IPS-15b (cell line): ENCODE data around the gene PKP1.
"Not testable (repeated sequence)": the region's sequence is repeated elsewhere in the genome, so short reads cannot be mapped to it uniquely, and the experiment has no call there.

Experiments used
- H3K27me3 ChIP-seq: one replicate; pipeline ENCODE4 v1.6.1; 2013; ENCODE audit warnings: low read length; ENCODE audit not compliant: control insufficient read depth, insufficient read depth
- H3K36me3 ChIP-seq: one replicate; pipeline ENCODE4 v1.6.1; 2013; ENCODE audit warnings: low read length; ENCODE audit not compliant: control insufficient read depth, insufficient read depth
- H3K4me1 ChIP-seq: one replicate; pipeline ENCODE4 v1.6.1; 2013; ENCODE audit warnings: mild to moderate bottlenecking, low read length; ENCODE audit not compliant: control insufficient read depth, insufficient read depth
- H3K4me3 ChIP-seq: one replicate; pipeline ENCODE4 v1.5.1; 2013; ENCODE audit warnings: low read depth, low read length
- H3K9ac ChIP-seq: one replicate; pipeline ENCODE4 v1.6.1; 2013; ENCODE audit warnings: low read depth, mild to moderate bottlenecking, low read length
- H3K9me3 ChIP-seq: one replicate; pipeline ENCODE4 v1.6.1; 2013; ENCODE audit warnings: mild to moderate bottlenecking, low read length; ENCODE audit not compliant: control insufficient read depth, insufficient read depth

Gene PKP1

DNA sequence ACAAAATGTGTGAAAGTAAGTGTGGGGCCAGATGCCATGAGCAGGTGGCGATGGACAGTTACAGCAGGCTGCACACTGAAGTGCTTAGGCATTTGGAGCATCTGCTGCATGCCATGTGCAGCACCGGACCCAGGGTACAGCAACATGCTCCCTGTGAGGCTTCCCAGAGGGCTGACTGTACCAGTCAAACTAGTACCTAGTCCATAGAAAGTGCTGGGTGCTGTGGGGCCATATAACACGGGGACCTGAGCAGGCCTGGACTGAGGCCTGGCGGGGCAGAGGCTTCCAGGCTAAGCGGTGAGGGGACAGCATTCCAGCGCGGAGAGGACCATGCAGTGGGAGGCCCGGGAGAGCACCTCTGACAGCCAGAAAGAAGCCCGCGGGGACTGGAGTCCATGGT, 29.9 kb upstream of the PKP1 start:
- no peak overlapping the region for H3K4me3 ChIP-seq
- H3K36me3 ChIP-seq: no peaks in the 10 kb centered on the region
- H3K4me1 ChIP-seq: no peaks in the 10 kb centered on the region
- H3K27me3 ChIP-seq: no peaks in the 10 kb centered on the region
- no peaks in the 10 kb centered on the region for H3K9me3 ChIP-seq
- H3K9ac ChIP-seq: no peak overlapping the region

DNA sequence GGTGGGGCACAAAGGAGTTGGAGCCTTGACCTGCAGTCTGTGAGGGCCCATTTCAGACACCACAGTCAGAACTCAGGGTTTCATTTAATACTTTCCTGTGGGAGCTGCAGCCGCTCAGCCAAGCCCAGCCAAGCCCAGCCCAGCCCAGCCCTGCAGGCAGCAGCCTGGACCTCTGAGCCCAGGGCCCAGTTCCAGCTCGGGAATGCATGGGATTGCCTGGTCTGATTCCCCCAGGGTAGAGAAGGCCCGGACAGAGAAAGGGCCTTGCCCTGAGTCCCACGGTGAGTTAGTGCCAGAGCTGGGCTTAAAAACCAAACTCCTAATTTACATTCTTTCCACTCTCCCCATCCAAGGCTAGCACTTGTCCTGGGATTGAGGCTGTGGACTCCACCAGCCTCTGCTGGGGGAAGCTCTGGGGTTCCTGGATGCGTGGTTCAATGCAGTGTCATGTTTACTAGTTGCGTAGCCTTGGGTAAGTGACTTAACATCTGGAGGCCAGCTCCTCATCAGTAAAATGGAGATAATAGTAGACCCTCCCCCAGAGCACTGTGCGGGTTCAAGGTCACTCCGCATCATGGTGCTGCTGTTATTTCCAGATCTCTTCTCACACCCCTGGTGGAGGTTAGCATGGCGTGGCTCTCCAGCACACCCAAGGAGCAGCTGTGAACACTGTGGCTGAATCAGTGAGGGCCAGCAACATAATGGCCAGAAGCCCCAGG, 29.2 kb upstream of the PKP1 start:
- peaks cover under 1% of the 10 kb centered on the region for H3K4me1 ChIP-seq
- H3K4me3 ChIP-seq: no peak overlapping the region
- no peak overlapping the region for H3K9ac ChIP-seq
- no peaks in the 10 kb centered on the region for H3K27me3 ChIP-seq
- H3K9me3 ChIP-seq: no peaks in the 10 kb centered on the region
- H3K36me3 ChIP-seq: no peaks in the 10 kb centered on the region

DNA sequence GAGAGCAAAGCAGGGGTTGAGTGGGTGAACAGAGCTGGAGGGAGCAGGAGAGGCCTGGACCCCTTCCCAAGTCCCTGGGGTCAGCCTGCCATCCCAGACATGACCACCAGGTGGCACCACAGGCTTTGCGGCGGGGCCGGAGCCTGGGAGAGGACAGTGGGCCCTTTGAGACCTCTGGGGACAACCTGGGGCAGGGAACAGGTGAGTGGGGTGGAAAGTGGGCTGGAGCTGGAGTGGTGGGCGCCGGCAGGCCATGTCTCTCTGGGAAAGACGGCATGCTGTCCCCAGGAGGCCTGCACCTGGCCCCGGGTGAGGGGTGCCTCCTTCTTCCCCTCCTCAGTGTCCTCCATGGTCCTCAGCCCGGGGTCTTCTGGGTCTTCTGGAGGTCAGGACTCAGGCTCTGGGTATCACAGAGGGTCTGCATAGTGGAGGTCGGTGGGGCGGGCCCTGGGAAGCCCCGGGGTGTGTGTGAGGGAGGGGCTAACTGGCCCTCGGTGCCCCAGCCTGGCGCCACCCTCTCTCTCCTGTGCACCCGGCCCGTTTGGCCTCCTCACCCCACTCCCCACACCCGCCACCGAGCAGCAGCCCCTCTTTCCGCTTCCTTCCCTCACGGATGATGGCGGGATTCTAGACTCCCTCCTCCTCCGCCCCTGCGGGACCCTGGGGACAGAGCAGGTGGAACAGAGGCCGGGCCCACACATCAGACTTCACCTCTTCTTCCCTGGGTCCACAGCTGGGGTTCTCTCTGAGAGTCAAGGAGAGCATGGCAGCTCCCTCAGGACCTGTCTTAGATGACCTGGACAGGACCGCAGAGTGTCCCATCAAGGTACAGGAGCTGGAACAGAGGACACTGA, 28.5 kb upstream of the PKP1 start:
- Histone ChIP-seq H3K36me3 (no peaks in the 10 kb centered on the region), H3K4me3 (no peak overlapping the region), H3K9me3 (no peaks in the 10 kb centered on the region), H3K4me1 (peaks cover 4% of the 10 kb centered on the region), H3K9ac (no peak overlapping the region), H3K27me3 (no peaks in the 10 kb centered on the region)

DNA sequence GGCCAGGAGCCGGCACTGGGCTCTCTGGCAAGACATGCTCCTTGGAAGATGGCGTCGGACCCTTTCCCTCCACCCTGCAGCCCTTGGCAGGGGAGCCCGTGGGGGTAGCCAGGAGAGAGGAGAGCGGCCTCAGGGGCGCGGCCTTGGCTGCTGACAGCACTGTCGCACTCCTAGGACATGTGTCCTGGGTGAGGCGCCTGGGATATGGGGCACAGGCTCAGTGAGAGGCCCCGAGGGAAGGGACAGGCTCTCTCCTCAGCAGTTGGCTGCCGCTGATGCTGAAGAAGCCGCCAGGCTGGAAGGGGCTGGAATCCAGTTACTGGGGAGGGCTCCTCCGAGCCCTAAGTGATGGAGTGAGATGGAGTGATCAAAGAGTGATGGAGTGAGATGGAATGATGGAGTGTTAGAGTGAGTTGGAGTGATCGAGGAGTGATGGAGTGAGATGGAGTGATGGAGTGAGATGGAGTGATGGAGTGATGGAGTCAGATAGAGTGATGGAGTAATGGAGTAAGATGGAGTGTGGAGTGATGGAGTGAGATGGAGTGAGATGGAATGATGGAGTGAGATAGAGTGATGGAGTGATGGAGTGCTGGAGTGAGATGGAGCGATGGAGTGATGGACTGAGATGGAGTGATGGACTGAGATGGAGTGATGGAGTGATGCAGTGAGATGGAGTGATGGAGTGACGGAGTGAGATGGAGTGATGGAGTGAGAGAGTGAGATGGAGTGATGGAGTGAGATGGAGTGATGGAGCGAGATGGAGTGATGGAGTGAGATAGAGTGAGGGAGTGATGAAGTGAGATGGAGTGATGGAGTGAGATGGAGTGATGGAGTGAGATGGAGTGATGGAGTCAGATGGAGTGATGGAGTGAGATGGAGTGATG, 27.6 kb upstream of the PKP1 start:
- Histone ChIP-seq H3K4me1 (peaks cover 6% of the 10 kb centered on the region), H3K36me3 (no peaks in the 10 kb centered on the region), H3K27me3 (peaks cover 8% of the 10 kb centered on the region), H3K9ac (no peak overlapping the region), H3K4me3 (no peak overlapping the region), H3K9me3 (no peaks in the 10 kb centered on the region)

DNA sequence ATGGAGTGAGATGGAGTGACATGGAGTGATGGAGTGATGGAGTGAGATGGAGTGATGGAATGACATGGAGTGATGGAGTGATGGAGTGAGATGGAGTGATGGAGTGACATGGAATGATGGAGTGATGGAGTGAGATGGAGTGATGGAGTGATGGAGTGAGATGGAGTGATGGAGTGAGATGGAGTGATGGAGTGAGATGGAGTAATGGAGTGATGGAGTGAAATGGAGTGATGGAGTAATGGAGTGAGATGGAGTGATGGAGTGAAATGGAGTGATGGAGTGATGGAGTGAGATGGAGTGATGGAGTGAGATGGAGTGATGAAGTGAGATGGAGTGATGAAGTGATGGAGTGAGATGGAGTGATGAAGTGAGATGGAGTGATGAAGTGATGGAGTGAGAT, 25.2 kb upstream of the PKP1 start:
- H3K9ac ChIP-seq, H3K36me3 ChIP-seq, H3K9me3 ChIP-seq, H3K4me1 ChIP-seq, H3K4me3 ChIP-seq: not testable (repeated sequence)
- peaks cover 22% of the 10 kb centered on the region for H3K27me3 ChIP-seq

DNA sequence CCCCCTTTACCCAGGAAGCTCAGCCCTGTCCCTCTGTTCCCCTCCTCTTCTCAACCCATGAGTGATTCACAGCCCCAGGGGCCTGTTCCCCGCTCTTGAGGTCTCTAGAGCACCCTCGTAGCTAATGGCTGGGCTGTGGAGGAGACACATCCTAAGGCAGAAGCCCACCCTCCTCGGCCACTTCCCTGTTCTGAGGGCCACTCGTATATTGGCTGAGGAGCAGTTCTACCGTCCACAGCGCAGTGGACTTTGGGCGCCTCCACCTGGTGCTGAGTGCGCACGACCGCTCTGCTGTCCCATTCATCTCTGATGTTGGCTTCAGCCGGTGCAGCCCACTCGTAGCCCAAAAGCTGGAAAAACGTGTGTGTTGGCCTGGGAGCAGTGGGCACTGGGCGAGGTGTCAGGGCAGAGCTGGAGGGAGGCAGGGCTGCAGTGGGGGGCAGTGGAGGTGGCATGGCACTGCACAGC, 24.5 kb upstream of the PKP1 start:
- Histone ChIP-seq H3K9ac (no peak overlapping the region), H3K36me3 (no peaks in the 10 kb centered on the region), H3K4me1 (peaks cover 6% of the 10 kb centered on the region), H3K27me3 (peaks cover 22% of the 10 kb centered on the region), H3K9me3 (no peaks in the 10 kb centered on the region), H3K4me3 (no peak overlapping the region)

DNA sequence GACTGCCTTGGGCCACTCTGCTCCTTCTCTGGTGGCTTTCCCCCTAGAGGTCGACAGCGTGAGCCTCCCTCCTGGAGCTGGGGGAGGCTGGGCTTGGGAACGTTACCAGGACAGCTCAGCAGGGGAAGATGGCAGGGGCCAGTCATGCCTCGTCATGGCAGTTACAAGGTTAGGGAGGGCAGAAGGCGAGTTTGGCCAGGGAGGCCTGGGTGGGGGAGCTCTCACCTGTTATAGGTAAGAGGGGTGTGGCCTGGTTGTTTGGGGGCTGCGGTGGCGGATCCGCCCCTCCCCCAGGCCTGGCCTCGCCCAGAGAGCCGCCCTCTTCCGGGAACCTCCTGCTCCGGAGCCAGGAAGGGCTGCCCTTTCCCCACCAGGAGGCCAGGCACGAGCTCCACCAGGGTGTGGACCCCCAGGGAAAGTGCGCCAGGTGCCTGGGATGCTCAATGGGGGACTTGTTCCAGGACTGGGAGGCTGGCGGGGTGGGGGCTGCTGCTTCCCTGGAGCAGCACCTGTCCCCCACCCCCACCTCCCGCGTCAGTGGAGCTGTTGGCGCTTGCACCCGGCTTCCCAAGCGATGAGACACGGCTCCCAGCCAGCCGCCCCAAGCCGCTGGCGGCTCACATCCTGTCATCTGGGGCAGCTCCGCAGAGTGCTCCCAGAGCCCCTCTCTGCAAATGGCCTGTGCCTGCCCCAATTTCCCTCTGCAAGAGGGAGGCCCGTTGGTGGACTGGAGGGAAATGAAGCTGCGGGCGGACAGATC, 23.6 kb upstream of the PKP1 start:
- peaks cover 6% of the 10 kb centered on the region for H3K4me1 ChIP-seq
- H3K27me3 ChIP-seq: peaks cover 22% of the 10 kb centered on the region
- peak overlapping the region; percentile 67 for H3K9ac ChIP-seq
- no peaks in the 10 kb centered on the region for H3K9me3 ChIP-seq
- H3K36me3 ChIP-seq: no peaks in the 10 kb centered on the region
- peak overlapping the region; percentile 71 for H3K4me3 ChIP-seq

DNA sequence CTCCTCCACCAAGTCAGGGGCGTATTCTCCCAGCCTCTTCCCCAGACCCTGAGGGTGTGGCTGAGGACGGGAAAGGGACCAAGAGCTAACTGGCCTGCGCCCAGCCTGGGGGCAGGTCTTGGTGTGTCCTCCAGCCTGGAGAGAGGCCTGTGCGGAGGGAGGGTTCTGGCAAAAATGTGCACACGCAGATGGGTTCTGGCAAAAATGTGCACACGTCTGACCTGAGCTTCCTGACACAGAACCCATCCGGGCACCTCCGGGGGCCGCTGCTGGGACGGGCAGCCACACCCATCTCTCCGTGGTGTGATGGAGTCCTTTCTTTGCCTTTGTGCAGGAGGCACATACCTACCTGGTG, 23.1 kb upstream of the PKP1 start:
- H3K4me1 ChIP-seq: peaks cover 6% of the 10 kb centered on the region
- H3K36me3 ChIP-seq: no peaks in the 10 kb centered on the region
- H3K4me3 ChIP-seq: peak overlapping the region; percentile 71
- peaks cover 22% of the 10 kb centered on the region for H3K27me3 ChIP-seq
- H3K9me3 ChIP-seq: no peaks in the 10 kb centered on the region
- H3K9ac ChIP-seq: peak overlapping the region; percentile 67

DNA sequence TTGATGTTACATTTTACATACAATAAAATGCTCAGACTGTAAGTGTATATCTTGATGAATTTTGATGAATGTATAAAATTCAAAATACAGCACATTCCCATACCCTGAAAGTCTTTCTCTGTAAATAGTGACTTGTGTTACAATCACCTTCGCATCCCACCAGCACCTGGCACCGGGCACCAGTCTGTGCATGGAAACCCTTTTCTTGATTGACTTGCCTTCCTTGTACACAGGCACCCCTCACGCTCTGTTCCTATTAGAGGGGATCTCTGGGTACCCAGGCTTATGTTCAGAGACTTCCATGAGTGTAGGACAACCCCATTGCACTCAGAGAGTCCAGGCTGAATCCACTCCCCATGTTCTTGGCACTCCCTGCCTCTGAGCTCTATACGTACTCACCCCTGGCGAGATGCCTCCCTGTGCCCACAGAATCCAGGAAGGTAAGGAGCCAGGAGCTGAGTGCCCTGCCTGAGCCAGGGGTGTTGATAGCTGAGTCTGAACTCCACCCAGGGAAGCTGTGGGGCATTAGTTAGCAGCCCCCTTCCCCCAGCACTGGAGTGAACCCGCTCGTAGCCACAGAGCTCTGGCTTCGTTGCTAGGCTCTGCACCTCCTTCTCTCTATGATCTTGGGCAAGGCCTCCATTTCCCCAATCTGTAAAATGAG, 22.5 kb upstream of the PKP1 start:
- Histone ChIP-seq H3K9me3 (no peaks in the 10 kb centered on the region), H3K4me3 (peak overlapping the region; percentile 71), H3K9ac (no peak overlapping the region), H3K36me3 (no peaks in the 10 kb centered on the region), H3K4me1 (peaks cover 6% of the 10 kb centered on the region), H3K27me3 (peaks cover 22% of the 10 kb centered on the region)

DNA sequence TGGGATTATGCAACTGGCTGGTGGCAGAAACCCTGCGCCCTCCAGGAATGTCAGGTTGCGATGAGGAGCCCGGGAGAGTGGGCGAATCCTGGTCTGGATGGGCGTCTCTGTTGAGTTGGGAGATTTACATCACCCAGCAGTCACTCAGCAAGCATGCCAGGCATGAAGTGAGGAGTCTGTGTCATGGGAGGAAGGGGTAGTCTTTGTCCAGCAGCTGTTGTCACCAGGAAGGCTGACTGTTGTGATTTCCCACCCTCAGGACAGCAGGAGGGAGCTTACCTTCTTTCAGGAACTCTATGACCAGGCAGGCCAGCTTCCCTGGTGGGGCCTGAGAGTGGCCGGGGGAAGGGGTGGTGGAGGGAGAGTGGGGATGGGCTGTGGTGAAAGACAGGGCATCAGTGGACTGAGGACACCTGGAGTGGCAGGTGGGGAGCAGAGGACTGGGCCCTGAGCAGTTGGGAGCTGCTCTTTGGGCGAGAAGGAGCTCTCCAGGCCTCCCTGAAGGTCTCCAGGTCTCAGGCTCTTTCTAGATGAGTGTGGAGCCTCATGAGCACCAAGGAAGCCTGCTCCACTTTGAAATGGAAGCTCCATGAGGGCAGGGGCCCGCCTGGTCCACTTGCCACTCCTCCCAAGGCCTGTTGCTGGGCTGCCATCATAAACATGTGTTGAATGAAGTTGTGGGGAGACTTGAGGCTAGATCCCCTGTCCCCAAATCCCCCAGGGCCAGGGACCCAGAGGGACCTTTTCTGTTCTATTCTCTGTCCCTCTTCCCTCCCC, 21.3 kb upstream of the PKP1 start:
- Histone ChIP-seq H3K36me3 (no peaks in the 10 kb centered on the region), H3K9me3 (no peaks in the 10 kb centered on the region), H3K4me1 (peaks cover 6% of the 10 kb centered on the region), H3K4me3 (no peak overlapping the region), H3K27me3 (peaks cover 22% of the 10 kb centered on the region), H3K9ac (no peak overlapping the region)
